CD4-positive, alpha-beta T cell (primary cell): ENCODE data around the gene FASTK. TPM values are rescaled to one million over a fixed set of nuclear protein-coding genes. Genes with fewer than 3 reads are reported as not detected.

Source experiments
- ATAC-seq: fragments of 200-7000 bp; cut with Tn5 transposase; one replicate; pipeline ENCODE4 v1.10.0; 2022; ENCODE audit warnings: mild to moderate bottlenecking; ENCODE audit not compliant: poor library complexity
- CTCF ChIA-PET: fragments of 350-600 bp; sonication (Branson Sonifier 250); formaldehyde crosslinking; loops from one replicate; lab custom pipeline; 2021; ENCODE audit warnings: antibody characterized with exemption, inconsistent platforms; lab: Charles Lee
- POLR2A ChIA-PET: fragments of 350-600 bp; sonication (Branson Sonifier 250); formaldehyde crosslinking; loops from one replicate; lab custom pipeline; 2021; ENCODE audit warnings: antibody characterized with exemption, inconsistent platforms; lab: Charles Lee
- DNase-seq, 14 experiments: peaks; one replicate each; pipeline ENCODE4 v3.0.0-alpha.2; 2013 to 2020; ENCODE audit warnings: mixed read lengths in 2 of 14
- H3K27ac ChIP-seq, 2 donors: one replicate each; pipeline versions ENCODE4 v1.5.1 to v1.7.0; 2013; ENCODE audit warnings: low read length in 2 of 2, low read depth in 1 of 2, mild to moderate bottlenecking in 1 of 2
- H3K27me3 ChIP-seq, 2 experiments: 1 replicate in 1 of 2; 2 replicates in 1 of 2; pipeline versions ENCODE4 v1.6.1 to v1.7.0; 2013; ENCODE audit warnings: low read length in 2 of 2, control low read depth in 1 of 2, mild to moderate bottlenecking in 1 of 2, moderate library complexity in 1 of 2; ENCODE audit not compliant: insufficient read depth in 2 of 2, control insufficient read depth in 1 of 2
- H3K36me3 ChIP-seq: one replicate; pipeline ENCODE4 v1.6.1; 2013; ENCODE audit warnings: low read length, control low read depth; ENCODE audit not compliant: insufficient read depth
- H3K4me1 ChIP-seq: one replicate; pipeline ENCODE4 v1.6.1; 2013; ENCODE audit warnings: low read length, control low read depth; ENCODE audit not compliant: insufficient read depth
- H3K4me3 ChIP-seq: one replicate; pipeline ENCODE4 v1.5.1; 2013; ENCODE audit warnings: mild to moderate bottlenecking, low read length, moderate library complexity
- H3K9me3 ChIP-seq, 2 experiments: 1 replicate in 1 of 2; 2 replicates in 1 of 2; pipeline versions ENCODE4 v1.6.1 to v1.7.0; 2013; ENCODE audit warnings: low read length in 2 of 2, mild to moderate bottlenecking in 2 of 2, control low read depth in 1 of 2, moderate library complexity in 1 of 2; ENCODE audit not compliant: control insufficient read depth in 1 of 2, insufficient read depth in 1 of 2
- H3K27ac Mint-ChIP-seq: one replicate; pipeline ENCODE4 v1.8.0; 2020; ENCODE audit warnings: mixed read lengths
- H3K27me3 Mint-ChIP-seq: one replicate; pipeline ENCODE4 v1.8.0; 2021; ENCODE audit warnings: mixed read lengths
- H3K36me3 Mint-ChIP-seq: one replicate; pipeline ENCODE4 v1.8.0; 2021; ENCODE audit warnings: low read depth, mixed read lengths
- H3K4me1 Mint-ChIP-seq: one replicate; pipeline ENCODE4 v1.8.0; 2021; ENCODE audit warnings: low read depth, mixed read lengths
- H3K4me3 Mint-ChIP-seq: one replicate; pipeline ENCODE4 v1.8.0; 2020; ENCODE audit warnings: mild to moderate bottlenecking, mixed read lengths
- H3K9me3 Mint-ChIP-seq: one replicate; pipeline ENCODE4 v1.8.0; 2020; ENCODE audit warnings: mixed read lengths
- CTCF ChIP-seq: fragments of 200-600 bp; IDR thresholded peaks from one replicate; pipeline ENCODE4 v1.8.0; 2022; ENCODE audit warnings: antibody characterized with exemption, mild to moderate bottlenecking
- intact Hi-C, 2 experiments: fragments of 100-400 bp; cut with DNase I in 1 of 2; cut with micrococcal nuclease in 1 of 2; formaldehyde crosslinking; loops; one replicate each; pipeline versions ENCODE4 v1.15.1 to v1.9.0; 2023 to 2025; cut with DNase I, micrococcal nuclease
- total RNA-seq, 174 experiments: library from RNA in 2 of 174; stranded (reverse) in 2 of 174; gene quantifications; one replicate each; pipeline ENCODE4 v1.2.3 and lab custom pipeline; 2021 to 2026

FASTK gene
- total RNA-seq, 2 experiments from 2014 or later, result 82.2 to 84.2 TPM

GRCh38 chr7:151061213-151062110, 19.1 kb downstream of the FASTK start:
- no peaks in the 10 kb centered on the region for H3K9me3 ChIP-seq
- H3K4me3 ChIP-seq, result no peak overlapping the region
- Mint-ChIP-seq H3K27ac (no peak overlapping the region), H3K4me3 (peak overlapping the region; percentile 88), H3K4me1 (peaks cover 38% of the 10 kb centered on the region), H3K9me3 (no peaks in the 10 kb centered on the region), H3K36me3 (peaks cover 22% of the 10 kb centered on the region), H3K27me3 (no peaks in the 10 kb centered on the region)
- H3K4me1 ChIP-seq, result peaks cover 45% of the 10 kb centered on the region
- TF ChIP-seq CTCF, result no peak
- DNase-seq (no peak), ATAC-seq (no peak)
- intact Hi-C loops, result no loop called here
- H3K27ac ChIP-seq, result no peak overlapping the region
- H3K27me3 ChIP-seq, result no peaks in the 10 kb centered on the region
- peaks cover 25% of the 10 kb centered on the region for H3K36me3 ChIP-seq
- CTCF ChIA-PET, result interaction anchor here (1.6 kb wide), 1 partner anchor 23 kb away, joined by 11 read pairs; the partner anchor contains the start of gene TMUB1
- POLR2A ChIA-PET, result interaction anchor here (1.1 kb wide), 1 partner anchor 33 kb away, joined by 3 read pairs; the partner anchor contains the start of gene ABCB8

- peak overlapping the region; percentile 88 for H3K4me3 Mint-ChIP-seq
- Histone ChIP-seq H3K9me3 (no peaks in the 10 kb centered on the region), H3K4me3 (peak overlapping the region; percentile 89), H3K27ac (no peak overlapping the region), H3K36me3 (peaks cover 17% of the 10 kb centered on the region), H3K27me3 (no peaks in the 10 kb centered on the region), H3K4me1 (peaks cover 46% of the 10 kb centered on the region)
- ChIA-PET CTCF (interaction anchor here (1.0 to 2.0 kb wide), 3 partner anchors 15 to 50 kb away, joined by 3 to 11 read pairs (median 7); partner anchors contain the start of gene TMUB1), POLR2A (interaction anchor here (1.1 to 1.8 kb wide), 2 partner anchors 9 to 32 kb away, joined by 3 to 5 read pairs; partner anchors contain the start of gene ABCB8)
- intact Hi-C loops, result no loop called here
- peaks cover 21% of the 10 kb centered on the region for H3K36me3 Mint-ChIP-seq
- no peak for TF ChIP-seq CTCF
- no peaks in the 10 kb centered on the region for H3K27me3 Mint-ChIP-seq
- no peaks in the 10 kb centered on the region for H3K9me3 Mint-ChIP-seq
- ATAC-seq (no peak), DNase-seq (peak in 3 of 14 experiments; percentile 9 to 55 (median 36))
- H3K27ac Mint-ChIP-seq, result peak overlapping the region; percentile 91
- peaks cover 38% of the 10 kb centered on the region for H3K4me1 Mint-ChIP-seq
Observed at GRCh38 chr7:151060416-151061212, 20.0 kb downstream of the FASTK start.

- TF ChIP-seq CTCF, result no peak
- no peak for DNase-seq
- peak overlapping the region; percentile 89 for H3K4me3 ChIP-seq
- H3K27me3 ChIP-seq, result no peaks in the 10 kb centered on the region
- peaks cover 46% of the 10 kb centered on the region for H3K4me1 ChIP-seq
- peak overlapping the region in 1 of 2 donors; percentile 69 for H3K27ac ChIP-seq
- Mint-ChIP-seq H3K27me3 (no peaks in the 10 kb centered on the region), H3K36me3 (peaks cover 16% of the 10 kb centered on the region), H3K4me3 (peak overlapping the region; percentile 88), H3K9me3 (no peaks in the 10 kb centered on the region), H3K4me1 (peaks cover 38% of the 10 kb centered on the region), H3K27ac (peak overlapping the region; percentile 91)
- no peaks in the 10 kb centered on the region for H3K9me3 ChIP-seq
- CTCF ChIA-PET, result interaction anchor here (1.0 to 2.0 kb wide), 3 partner anchors 16 to 51 kb away, joined by 3 to 11 read pairs (median 7); partner anchors contain the start of gene TMUB1
- peaks cover 15% of the 10 kb centered on the region for H3K36me3 ChIP-seq
- intact Hi-C loops, result no loop called here
- POLR2A ChIA-PET, result interaction anchor here (0.9 to 1.8 kb wide), 2 partner anchors 9 to 45 kb away, joined by 4 to 5 read pairs; no protein-coding TSS in a partner anchor
- no peak for ATAC-seq
Observed at GRCh38 chr7:151060113-151060415, 20.5 kb downstream of the FASTK start.
